Superior temporal gyrus (tissue), 1 donor: ENCODE measurements around the gene RBMY1B.
"Not testable (repeated sequence)": the region's sequence is repeated elsewhere in the genome, so short reads cannot be mapped to it uniquely, and the experiment has no call there.

ENCODE experiments used
- DNase-seq: peaks from one replicate; pipeline ENCODE4 v3.0.0-alpha.2; 2016; ENCODE audit errors: extremely low spot score

RBMY1B gene

GRCh38 chrY:21511038-21511437 lies at the start of gene RBMY1B:
Gene RBMY1B (plus strand): TSS chrY:21511338. CDS start chrY:21513351, 2,013 bp downstream.
- DNase-seq, result not testable (repeated sequence)

- not testable (repeated sequence) for DNase-seq
Measured at GRCh38 chrY:21462915-21463314, 48.2 kb upstream of the RBMY1B start.

GRCh38 chrY:21482967-21483366 lies 28.2 kb upstream of the RBMY1B start:
- no peak for DNase-seq

- not testable (repeated sequence) for DNase-seq
Measured at GRCh38 chrY:21534579-21534978, 23.4 kb downstream of the RBMY1B start, which contains the start of gene RBMY1A1. Gene RBMY1A1 (plus strand): TSS chrY:21534879. CDS start chrY:21536892, 2,013 bp downstream.

- DNase-seq, result not testable (repeated sequence)
Measured at GRCh38 chrY:21559316-21559984, 48.3 kb downstream of the RBMY1B start.
